Stimulated activated CD8-positive, alpha-beta memory T cell treated with anti-CD3 and anti-CD28 coated beads, Interleukin-12 subunit alpha, Interleukin-12 subunit beta, amount 100 ng/mL, for 4 hours (primary cell): ENCODE data around the gene RAMACL.
"Not testable (repeated sequence)": the region's sequence is repeated elsewhere in the genome, so short reads cannot be mapped to it uniquely, and the experiment has no call there.

Experiments
- DNase-seq: peaks from one replicate; pipeline ENCODE4 v3.0.0-alpha.2; 2020; ENCODE audit warnings: low read depth

Gene RAMACL

DNA sequence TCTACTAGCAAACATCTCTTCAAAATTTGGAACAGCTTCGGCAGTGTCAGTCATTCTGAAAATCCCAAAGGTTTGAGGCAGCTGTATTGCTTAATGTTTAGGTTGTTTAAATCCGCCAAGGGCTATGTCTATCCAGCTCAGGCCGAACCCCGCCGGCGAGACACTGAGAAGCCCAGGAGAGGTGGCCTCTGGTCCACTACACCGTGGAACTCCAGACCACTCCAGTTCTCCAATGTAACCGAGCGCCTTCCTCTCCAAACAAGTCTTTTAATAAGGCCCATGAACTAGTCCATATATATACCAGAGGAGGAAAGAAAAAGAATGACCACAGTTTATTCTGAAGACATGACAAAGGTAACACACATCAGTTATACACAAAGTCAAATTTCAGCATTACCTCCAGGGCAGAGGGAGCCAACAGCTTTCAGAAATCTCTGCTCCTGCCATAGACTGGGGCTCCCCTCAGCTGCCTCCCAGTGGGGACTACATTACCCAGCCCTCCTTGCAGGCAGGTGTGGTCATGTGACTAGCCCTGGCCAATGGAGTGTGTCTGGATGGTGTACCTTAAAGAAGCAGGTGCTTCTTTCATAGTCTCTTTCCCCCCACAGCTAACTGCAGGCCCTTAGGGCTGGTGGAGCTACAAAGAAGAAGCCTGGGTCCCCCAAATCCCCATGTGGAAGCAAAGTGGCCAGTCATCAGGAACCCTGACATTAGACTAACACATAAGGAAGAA lies at the start of gene RAMACL:
Gene RAMACL (minus strand): TSS at position 255 of the 733 bp plus-strand sequence. CDS start 201 bp downstream, at position 54.
- DNase-seq = no peak

DNA sequence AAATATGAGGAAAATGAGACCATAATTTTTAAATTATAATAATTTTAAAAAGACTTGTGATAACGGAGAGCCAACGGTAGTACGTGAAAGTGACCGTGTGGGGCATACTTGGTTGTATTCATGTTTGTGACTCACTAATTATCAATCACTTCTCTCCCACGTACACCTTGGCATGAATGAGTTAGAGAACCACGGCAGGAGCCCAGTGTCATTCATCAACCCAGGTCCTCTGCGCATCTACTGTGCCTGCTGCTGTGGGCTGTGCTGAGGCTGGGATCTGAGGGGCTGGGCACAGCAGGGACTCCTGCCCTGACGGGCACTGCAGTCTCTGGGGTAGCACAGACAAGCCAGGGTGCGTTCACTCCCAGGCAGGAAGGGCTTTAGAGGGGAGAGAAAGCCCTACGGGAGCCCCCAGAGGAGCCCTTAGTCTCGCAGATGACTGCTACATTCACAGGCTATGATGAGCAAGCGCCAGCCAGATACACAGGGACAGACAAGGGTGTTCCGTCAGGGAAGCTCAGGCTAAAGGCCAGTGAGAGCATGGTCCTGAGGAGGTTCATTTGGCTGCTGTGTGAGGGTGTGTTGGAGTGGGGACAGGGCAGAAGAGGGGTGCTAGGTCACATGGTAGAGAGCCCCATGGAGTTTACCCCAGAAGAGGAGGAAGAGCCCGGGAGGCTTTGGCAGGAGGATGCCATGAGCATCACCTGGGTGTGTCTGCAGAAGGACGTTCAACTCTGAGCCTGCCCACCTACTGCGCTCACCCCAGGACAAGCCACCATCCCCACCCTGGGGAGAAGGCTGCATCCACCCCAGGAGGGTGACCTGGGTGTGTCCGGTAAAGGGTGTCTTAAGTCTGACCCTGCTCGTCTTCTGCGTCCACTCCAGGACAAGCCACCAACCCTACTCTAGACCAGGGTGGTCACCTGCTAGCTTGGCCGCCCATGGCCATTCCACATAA lies 48.8 kb upstream of the RAMACL start:
- no peak for DNase-seq

DNA sequence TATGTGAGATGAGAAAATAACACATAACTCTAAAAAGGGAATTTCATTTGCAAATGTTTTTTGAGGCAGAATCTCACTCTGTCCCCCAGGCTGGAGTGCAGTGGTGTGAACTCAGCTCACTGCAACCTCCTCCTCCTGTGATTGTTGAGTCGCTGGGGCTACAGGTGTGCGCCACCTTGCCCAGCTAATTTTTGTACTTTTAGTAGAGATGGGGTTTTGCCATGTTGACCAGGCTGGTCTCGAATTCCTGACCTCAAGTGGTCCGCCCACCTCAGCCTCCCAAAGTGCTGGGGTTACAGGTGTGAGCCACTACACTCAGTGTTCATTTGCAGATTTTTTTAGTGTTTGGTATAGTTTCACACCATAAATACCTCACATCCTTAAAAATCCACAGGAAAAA lies 48.1 kb upstream of the RAMACL start:
- DNase-seq = not testable (repeated sequence)

DNA sequence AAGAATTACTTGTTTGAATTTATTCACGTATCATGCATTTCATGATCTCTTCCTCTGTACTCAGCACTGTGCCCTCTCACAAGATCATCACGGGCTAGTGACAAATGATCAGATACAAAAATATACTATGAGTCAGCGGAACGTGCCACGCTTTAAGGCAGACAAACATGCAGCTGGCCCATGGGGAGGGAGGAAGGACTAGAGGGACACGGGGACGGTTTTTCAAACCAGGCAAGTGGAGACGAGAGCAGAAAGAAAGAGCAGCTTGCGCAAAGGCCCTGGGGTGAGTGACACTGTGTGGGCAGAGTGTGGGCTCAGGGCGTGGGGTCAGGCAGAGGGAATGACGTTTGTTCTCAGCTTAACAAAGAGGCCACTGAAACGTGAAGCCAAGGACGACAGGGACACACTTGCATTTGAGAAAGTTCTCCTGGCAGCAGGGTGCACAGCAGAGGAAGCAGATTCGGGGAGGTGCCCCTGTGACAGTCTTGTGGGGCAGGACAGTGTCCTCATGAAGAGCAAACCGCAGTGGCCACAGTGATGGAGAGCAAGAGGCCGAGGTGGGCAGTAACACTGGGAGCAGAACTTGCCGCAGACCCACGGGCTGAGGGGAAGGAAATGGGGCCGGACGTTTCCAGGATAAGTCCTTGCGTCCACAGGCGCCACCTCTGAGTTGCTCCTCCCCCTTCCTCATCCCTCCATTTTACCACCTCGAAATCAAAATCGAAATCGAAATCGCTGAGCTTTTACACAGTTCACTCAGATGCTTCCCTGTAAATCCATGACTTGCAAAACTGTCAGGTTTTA lies 47.5 kb upstream of the RAMACL start:
- no peak for DNase-seq

DNA sequence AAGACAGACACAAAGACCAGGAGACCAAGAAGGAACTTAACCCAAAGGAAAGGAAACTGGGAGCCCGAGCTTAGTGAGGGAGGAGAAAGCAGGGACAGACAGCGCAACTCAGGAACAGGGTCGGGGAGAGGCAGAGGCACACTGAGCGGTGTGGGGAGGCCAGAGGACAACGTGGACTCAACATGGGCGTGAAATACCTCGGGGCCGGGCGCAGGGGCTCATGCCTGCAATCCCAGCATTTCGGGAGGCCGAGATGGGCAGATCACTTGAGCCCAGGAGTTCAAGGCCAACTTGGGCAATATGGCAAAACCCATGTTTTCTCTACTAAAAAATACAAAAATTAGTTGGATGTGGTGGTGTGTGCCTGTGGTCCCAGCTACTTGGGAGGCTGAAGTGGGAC lies 46.3 kb upstream of the RAMACL start:
- no peak for DNase-seq

DNA sequence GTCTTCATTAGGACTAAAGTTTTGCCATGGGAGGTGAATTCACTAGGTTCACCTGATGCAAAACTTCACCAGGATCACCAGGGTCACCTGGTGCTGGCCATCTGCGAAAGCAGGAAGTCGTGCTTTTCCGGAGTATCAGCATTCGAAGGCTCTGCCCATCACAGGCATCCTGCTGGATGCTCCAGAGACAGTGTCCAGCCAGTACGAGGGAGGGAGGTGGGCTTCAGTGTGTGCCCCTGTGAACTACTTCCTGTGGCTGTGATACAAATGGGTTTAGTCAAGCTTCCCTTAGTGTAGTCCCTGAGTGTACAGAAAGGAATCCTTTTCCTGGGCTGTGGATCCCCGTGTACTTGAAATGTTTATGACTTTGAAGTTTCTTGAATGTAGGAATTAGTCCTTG lies 44.0 kb upstream of the RAMACL start:
- DNase-seq = no peak

DNA sequence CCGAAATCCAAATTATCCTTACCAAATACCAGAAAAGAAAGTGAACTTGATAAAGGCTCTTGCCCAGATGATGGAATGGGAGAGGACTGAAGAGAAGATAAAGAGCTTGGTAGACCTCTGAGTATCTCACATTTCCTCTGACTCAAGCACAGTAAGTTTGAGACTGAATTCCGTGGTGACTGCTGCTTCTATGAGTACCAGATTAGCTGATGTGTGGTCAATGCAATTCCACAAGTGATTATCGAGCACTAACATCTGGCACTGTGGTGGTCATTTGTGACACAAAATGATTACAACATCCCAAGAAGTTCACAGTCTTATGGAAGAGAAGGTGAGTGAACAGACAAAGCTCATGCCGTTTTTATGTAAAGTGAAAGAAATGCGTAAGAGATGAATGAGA lies 43.1 kb upstream of the RAMACL start:
- no peak for DNase-seq

DNA sequence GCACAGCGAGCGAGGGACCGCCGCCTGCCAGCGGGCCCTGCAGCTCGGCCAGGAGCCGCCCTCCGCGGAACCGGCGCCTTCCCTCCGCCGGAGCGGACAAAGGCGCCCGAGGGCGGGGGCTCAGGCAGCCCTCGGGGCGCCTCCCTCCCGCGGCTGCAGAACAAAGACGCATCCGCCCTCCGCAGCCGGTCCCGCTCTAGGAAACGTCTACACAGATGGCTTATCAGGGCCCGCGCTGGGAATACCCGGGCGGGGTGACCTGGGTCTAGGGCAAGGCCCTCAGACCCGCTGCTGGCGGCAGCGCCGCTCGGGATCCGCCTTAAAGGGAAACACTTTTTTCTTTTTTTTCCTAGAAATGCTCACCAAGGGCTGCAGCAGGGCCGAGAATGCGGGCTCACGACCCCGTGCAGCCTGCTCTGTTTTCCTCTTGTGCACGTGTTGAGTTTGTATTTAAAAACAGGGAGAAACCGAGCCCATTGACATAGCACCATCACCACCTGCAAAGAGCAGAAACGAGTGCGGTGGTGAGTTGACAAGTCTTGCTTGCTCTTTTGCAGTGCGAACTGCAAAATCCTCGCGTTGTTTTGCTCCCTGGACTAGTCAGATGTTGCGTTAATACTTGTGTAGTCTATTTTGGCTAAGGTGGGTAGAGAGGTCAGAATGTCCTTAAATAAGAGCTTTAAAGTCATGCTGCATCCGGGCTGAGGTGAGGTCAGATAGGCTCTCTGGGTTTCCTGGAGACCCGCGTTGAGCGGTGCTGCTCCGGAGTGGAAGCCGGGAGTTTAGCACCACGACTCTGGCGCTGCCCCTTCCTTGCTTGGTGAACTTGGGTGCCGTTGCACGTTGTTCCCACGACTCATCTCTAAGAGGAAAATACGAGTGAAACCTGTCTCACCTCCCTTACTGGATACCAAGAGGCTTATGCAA lies 41.7 kb upstream of the RAMACL start:
- DNase-seq = peak; percentile 27

DNA sequence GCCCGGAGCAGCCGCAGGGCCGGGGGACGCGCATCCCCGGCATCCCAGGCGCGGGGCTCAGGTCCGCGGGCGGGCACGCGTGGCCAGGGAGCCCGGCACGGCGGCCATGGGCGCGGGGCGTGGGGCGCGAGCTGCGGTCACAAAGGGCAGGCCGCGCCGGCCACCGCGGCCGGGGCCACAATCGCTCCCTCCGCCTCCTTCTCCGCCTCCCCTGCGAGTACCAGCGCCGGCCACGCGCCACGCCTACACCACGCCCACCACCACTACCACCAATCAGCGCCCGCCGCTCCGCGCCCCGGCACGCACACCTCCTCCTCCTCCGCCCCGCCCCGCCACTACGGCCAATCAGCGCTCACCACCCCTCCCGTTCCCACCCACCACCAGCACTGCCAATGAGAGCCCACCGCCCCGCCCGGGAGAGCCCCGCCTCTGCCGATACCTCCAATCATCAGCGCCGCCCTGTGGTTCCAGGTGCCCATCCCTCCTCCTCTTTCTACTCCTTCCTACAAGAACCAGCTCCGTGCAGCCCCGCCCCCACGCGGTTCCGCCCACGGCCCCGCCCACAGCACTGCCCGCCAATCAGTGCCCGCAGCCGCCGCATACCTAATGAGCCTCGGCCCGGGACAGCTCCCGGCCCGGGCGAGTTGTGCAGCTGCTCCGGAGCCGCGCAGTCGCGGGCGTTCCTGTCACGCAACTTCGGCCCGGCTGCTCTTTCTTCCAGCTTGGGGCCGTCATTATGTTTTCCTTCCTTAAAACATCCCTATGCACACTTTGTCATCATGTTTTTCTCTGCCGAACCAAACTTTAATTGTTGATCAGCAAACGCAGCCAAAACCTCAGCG lies 40.8 kb upstream of the RAMACL start, which contains the start of gene RPS6KA2:
Gene RPS6KA2 (minus strand): TSS at position 219 of the 842 bp plus-strand sequence. CDS start 232 bp downstream, outside the sequence.
- DNase-seq = peak; percentile 100

DNA sequence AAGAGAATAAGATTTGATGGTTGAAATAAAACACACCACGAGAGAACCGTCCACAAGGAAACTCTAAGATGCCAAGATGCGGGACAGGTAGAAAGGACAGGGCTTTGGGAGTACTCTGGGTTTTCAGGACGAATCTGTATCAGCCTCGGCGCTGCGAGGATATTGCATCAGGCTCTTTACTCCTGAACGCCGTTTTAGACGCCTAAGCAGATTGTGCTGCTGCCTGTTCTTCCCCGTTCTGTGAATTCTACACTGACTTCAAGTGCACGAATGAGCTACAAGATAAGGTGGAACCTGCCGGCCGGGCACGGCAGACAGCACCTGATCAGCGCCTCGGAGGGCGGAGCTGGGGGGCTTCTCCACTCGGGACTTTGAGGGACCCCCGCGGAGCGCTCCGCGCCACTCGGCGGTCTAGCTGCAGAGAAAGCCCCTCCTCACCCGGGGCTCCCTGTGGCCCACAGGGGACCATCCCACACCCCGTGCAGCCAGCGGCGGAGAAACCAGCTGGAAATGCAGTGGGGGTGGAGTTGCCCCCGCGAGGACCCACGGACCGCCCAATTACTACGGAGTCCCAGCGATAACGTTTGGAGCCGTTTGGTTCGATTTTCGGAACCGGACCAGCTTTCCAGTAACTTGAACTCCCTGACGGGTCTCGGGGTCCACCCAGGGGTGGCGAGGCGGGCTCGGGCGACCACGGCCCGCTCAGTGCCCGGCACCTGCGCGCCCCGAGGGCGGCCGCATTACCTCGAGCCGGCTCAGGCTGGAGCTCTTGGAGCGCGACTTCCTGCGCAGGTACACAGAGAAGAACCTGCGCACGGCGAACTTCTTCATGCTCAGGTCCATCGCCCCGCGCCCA lies 39.9 kb upstream of the RAMACL start:
- peak; percentile 11 for DNase-seq

DNA sequence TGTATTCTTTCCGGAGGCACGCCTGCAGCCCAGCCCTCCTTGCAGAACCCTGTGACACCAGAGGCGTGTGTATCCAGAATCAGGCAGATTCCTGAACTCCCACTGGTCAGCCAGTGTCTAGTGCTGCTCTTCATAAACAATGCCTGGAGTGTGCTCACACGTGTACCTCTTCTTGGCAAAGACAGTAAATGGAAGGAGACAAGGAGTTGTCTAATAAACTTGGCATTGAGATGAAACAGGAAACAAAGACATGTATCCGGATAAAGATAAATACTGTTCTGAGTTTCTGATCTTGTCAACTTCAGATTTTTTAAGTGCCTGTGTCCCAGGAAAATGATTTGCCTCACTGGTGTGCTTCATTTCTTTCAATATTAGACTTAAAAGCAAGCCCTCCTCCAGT lies 38.9 kb upstream of the RAMACL start:
- no peak for DNase-seq

DNA sequence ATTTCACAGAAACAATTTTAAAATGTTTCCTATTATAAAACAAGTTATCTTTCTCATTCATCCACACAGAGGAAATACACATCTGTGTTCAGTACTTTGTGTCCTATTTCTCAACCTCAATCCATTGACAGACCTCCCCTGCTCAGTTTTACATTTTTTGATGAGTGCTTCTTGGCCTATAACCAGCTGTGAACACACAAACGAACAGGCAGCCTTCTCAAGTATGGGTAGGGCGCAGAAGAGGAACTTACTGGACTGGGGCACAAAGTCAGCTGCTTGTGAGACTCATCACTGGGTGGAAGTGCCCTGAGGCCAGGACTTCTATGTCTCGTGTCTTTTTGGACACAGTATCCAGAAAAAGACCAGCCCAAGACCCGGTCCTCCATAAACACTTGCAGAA lies 37.8 kb upstream of the RAMACL start:
- DNase-seq = no peak

DNA sequence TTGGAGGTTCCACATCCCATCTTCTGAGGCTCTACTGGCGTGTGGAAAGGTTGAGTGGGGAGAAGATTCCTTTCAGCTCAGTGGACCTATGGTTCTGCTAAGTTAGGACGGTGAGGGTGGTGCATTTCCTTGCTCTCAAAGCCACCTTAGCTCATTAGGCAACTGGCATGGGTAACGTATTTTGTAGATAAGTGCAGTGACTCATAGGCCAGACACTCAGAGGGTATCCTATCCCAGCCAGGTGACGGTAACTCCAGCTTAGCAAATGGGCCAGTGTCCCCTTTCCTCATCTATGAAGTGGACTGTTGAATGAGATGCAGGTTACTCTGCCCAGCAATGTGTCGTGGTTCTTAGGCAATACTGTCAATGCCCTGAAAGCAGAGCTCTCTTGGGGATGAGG lies 36.8 kb upstream of the RAMACL start:
- DNase-seq = no peak

DNA sequence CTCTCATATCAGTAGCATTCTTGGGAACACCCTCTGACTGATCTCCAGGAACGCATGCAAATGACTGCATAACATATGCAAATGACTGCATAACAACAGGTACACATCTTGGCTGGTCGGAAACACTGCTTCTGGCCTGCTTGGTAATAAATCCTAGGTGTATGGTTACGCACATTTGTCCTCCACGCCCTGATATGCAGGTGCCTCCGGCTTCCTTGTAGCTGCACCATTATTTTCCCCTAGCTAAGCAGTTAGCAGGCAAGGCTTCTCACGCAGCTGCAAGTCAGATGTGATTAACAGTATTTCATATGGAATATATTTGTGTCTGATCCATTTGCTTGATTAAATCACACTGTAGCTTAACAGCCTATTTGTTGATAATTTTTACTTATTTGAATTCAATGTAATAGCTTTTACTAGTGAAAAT lies 34.6 kb upstream of the RAMACL start:
- no peak for DNase-seq

DNA sequence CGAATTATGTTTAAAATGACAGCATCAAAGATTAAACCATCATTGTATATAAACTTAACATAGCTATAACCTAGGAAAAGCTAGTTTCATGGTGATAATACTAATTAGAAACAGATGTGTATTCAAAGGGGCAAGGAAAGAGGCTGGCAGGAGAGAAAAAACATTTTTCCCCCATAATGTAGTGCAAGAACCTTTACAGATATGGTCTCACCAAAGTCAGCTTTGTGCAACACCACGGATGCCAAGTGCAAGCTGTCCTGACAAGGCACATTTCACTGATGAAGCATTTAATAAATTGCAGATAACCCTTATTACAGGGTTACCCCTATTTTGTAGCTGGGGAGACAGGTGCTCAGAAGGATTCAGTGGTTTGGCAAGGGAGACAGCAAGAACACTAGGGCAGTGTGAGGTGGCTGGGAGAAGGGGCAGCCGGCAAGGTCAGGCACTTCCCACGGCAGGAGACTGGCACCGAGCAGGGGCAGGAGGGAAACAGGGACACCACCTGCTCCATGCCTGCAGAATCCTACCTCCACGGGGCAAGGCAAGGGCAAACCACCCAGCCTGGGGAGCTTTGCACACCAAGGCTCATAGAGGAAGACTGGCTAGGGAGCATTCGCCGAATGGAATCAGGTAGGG lies 34.1 kb upstream of the RAMACL start:
- no peak for DNase-seq

DNA sequence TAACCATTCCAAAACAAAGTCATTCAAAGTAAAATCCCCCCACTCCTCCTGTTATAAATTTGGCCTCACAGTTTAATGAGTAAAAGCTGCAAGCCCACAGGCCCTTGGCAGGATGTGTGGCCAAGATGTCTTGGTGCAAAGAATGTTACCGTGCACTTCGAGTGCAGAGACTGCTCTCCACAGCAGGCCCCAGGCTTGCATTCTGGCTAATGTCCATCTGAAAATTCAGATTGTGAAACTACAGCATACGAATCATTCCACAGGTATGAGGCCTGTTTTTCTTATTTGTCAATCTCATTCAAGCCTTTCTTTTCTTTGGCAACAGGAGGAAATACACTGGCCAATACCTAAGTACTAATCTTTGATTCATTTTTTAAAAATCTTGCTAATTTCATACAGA lies 33.4 kb upstream of the RAMACL start:
- no peak for DNase-seq

DNA sequence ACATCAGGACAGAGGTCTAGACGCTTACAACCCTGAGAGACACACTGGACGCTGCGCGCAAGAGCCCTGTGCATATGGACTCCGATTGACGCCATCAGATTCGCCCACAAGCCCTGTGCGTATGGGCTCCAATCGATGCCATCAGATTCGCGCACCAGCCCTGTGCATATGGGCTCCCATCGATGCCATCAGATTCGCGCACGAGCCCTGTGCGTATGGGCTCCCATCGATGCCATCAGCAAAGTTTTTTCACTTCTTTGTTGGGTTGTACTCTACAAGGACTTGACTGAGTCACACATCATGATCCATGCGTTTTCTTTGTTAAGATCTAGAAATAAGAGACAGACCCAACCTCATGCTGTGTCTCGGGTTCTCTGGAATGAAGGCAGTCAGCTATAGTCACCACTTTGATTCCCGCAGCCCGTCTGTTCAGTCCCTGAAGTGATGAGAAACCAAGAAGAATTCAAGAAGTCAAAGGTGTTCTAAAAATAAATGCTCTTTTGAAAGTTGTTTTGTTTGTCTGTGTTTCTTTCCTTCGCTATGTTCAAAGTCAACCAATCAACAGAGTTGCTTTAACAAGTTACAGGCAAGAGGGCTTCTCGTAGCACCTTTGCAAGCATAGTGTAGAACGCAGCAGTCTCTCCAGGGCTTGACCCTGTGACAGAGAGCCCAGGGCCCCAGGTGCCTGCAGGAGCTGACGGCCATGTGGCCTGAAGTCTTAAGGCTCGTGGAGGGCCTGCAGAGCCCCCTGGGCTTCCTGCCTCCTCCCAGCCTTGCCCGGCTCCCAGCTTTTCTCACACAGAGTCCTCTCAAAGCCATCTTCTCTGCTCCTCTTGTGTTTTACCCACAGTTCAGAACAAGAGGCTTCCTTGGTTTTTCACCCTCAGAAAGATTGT lies 32.6 kb upstream of the RAMACL start:
- no peak for DNase-seq

DNA sequence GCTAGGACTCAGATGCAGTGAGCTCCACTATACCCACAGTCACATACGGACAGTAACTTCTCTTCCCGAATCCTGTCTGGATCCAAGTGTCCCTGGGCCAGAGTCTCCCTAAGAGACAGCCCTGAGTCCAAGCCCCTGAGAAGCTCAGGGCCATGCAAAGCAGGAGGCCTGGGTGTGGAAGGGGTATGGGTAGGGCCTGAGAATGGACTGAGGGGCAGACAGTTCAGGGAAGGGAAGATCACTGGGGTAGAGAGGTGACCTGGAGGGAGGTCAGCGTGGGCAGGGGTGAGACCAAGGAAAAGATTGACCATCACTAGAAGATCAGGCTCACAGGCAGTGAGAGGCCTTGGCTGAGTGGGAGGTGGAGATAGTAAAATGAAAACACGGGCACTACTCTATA lies 31.8 kb upstream of the RAMACL start:
- DNase-seq = no peak
